Endothelial cell of umbilical vein (primary cell): ENCODE data around the gene PLOD1. TPM values are rescaled to one million over a fixed set of nuclear protein-coding genes. Genes with fewer than 3 reads are reported as not detected.

Source experiments
- BruUV-seq: library from RNA; stranded (reverse); fragments of 400-500 nt; replicated peaks from 2 replicates; lab custom pipeline; 2021; lab: Mats Ljungman, UMichigan
- CTCF ChIA-PET: fragments of 300-600, 350-600 bp; sonication (Branson Sonifier 250); formaldehyde crosslinking; loops from one replicate; lab custom pipeline; 2021; ENCODE audit warnings: antibody characterized with exemption, inconsistent platforms; lab: Charles Lee
- POLR2A ChIA-PET: fragments of 300-600, 350-600 bp; sonication (Branson Sonifier 250); formaldehyde crosslinking; loops from one replicate; lab custom pipeline; 2021; ENCODE audit warnings: antibody characterized with exemption, inconsistent platforms; lab: Charles Lee
- DNase-seq: peaks from one replicate; pipeline ENCODE4 v3.0.0-alpha.2; 2011; ENCODE audit warnings: low read depth, low spot score
- FAIRE-seq: peaks from 2 replicates; lab custom pipeline; 2011; peaks lifted over from hg19 to GRCh38; lab: Jason Lieb, UNC
- H2AFZ ChIP-seq: 2 replicates; pipeline ENCODE4 v1.6.0; 2012; ENCODE audit warnings: low read depth, low read length, control low read depth, inconsistent platforms
- H3K27ac ChIP-seq: 2 replicates; pipeline ENCODE4 v1.5.1; 2011; ENCODE audit warnings: low read depth, mild to moderate bottlenecking, control low read depth, low read length, moderate library complexity; ENCODE audit not compliant: insufficient read depth
- H3K27me3 ChIP-seq, 2 experiments: 2 replicates each; pipeline versions ENCODE4 v1.6.0 to v1.6.1; 2011; ENCODE audit warnings: low read length in 2 of 2, mixed read lengths in 1 of 2; ENCODE audit not compliant: control insufficient read depth in 2 of 2, insufficient read depth in 2 of 2
- H3K36me3 ChIP-seq, 2 experiments: 2 replicates in 1 of 2; 3 replicates in 1 of 2; pipeline ENCODE4 v1.5.1; 2011; ENCODE audit warnings: low read length in 2 of 2, mild to moderate bottlenecking in 1 of 2, moderate library complexity in 1 of 2; ENCODE audit not compliant: control insufficient read depth in 2 of 2, insufficient read depth in 2 of 2; ENCODE audit errors: extremely low read depth in 1 of 2
- H3K4me1 ChIP-seq: 3 replicates; pipeline ENCODE4 v1.5.1; 2011; ENCODE audit warnings: mild to moderate bottlenecking, low read length; ENCODE audit not compliant: control insufficient read depth, insufficient read depth; ENCODE audit errors: extremely low read depth
- H3K4me2 ChIP-seq: 2 replicates; pipeline ENCODE4 v1.6.1; 2011; ENCODE audit warnings: low read length, control low read depth, mixed read lengths; ENCODE audit not compliant: insufficient read depth
- H3K4me3 ChIP-seq, 3 experiments: fragments of 200-600 bp in 1 of 3; sonication (generic), shearing (Covaris generic) in 1 of 3; replicated peaks in 1 of 3; 2 replicates each; pipeline ENCODE4 v1.5.1; 2011 to 2016; ENCODE audit warnings: control low read depth in 3 of 3, low read length in 3 of 3, mild to moderate bottlenecking in 2 of 3, inconsistent platforms in 1 of 3, low read depth in 1 of 3, moderate library complexity in 1 of 3; ENCODE audit not compliant: insufficient read depth in 1 of 3
- H3K79me2 ChIP-seq: 2 replicates; pipeline ENCODE4 v1.6.0; 2012; ENCODE audit warnings: low read length, inconsistent platforms; ENCODE audit not compliant: control insufficient read depth, insufficient read depth
- H3K9ac ChIP-seq: replicated peaks from 2 replicates; pipeline ENCODE3; 2011; ENCODE audit warnings: low read length, control low read depth; ENCODE audit not compliant: insufficient read depth; ENCODE audit errors: extremely low read depth
- H3K9me1 ChIP-seq: replicated peaks from 3 replicates; pipeline ENCODE4 v1.6.0; 2011; ENCODE audit warnings: mild to moderate bottlenecking, low read length; ENCODE audit not compliant: control insufficient read depth, insufficient read depth; ENCODE audit errors: extremely low read depth
- H3K9me3 ChIP-seq: replicated peaks from 2 replicates; pipeline ENCODE4 v1.5.1; 2012; ENCODE audit warnings: low read length, inconsistent platforms; ENCODE audit not compliant: control insufficient read depth, insufficient read depth
- H4K20me1 ChIP-seq: replicated peaks from 2 replicates; pipeline ENCODE3; 2011; ENCODE audit warnings: mild to moderate bottlenecking, low read length; ENCODE audit not compliant: control insufficient read depth, insufficient read depth; ENCODE audit errors: extremely low read depth
- CTCF ChIP-seq, 2 donors: IDR thresholded peaks; 1 replicate in 1 of 2; 2 replicates in 1 of 2; pipeline ENCODE4 v1.5.1; 2011; ENCODE audit warnings: low read length in 2 of 2, mild to moderate bottlenecking in 2 of 2, moderate library complexity in 2 of 2, control low read depth in 1 of 2, inconsistent platforms in 1 of 2, low read depth in 1 of 2; ENCODE audit not compliant: insufficient read depth in 1 of 2; ENCODE audit errors: extremely low read depth in 1 of 2
- EZH2 ChIP-seq: IDR thresholded peaks from 2 replicates; pipeline ENCODE4 v1.6.1; 2012; ENCODE audit warnings: borderline replicate concordance, low read depth, mild to moderate bottlenecking, moderate library complexity, low read length, inconsistent platforms; ENCODE audit not compliant: severe bottlenecking
- FOS ChIP-seq: IDR thresholded peaks from 2 replicates; pipeline ENCODE4 v1.6.1; 2011; ENCODE audit warnings: mild to moderate bottlenecking, low read length, moderate library complexity, borderline replicate concordance; ENCODE audit not compliant: insufficient read depth
- GATA2 ChIP-seq: IDR thresholded peaks from 2 replicates; pipeline ENCODE4 v1.7.0; 2011; ENCODE audit warnings: low read depth, mild to moderate bottlenecking, moderate library complexity, mixed read lengths, low read length; ENCODE audit not compliant: insufficient read length, insufficient read depth
- JUN ChIP-seq: IDR thresholded peaks from 2 replicates; pipeline ENCODE4 v1.6.1; 2011; ENCODE audit warnings: borderline replicate concordance, low read depth; ENCODE audit not compliant: insufficient read length, insufficient read depth
- MAX ChIP-seq: IDR thresholded peaks from 2 replicates; pipeline ENCODE4 v1.6.1; 2011; ENCODE audit not compliant: insufficient read depth, insufficient read length
- MYC ChIP-seq: IDR thresholded peaks from one replicate; pipeline ENCODE4 v1.6.1; 2011; ENCODE audit warnings: mild to moderate bottlenecking, low read depth, low read length
- POLR2A ChIP-seq: IDR thresholded peaks from 2 replicates; pipeline ENCODE4 v1.6.1; 2012; ENCODE audit warnings: low read depth, mild to moderate bottlenecking, control low read depth, low read length
- dilution Hi-C: fragments of 300-500 bp; cut with MboI; formaldehyde crosslinking; loops from one replicate; pipeline ENCODE4 v1.15.0; 2019; ENCODE audit warnings: low sequenced_read_pairs; ENCODE audit not compliant: extremely low pct_ligation_motif_present
- intact Hi-C: fragments of 100-400 bp; cut with micrococcal nuclease; formaldehyde crosslinking; loops from one replicate; pipeline ENCODE4 v1.10.0; 2022
- polyA plus RNA-seq, 4 experiments: library from polyadenylated mRNA; depleted of rRNA in 3 of 4; stranded (reverse) in 3 of 4; unstranded in 1 of 4; fragments of >200 nt; gene quantifications; 2 replicates each; pipeline versions ENCODE4 v1.2.1 to v1.2.3, GENCODE V29; 2011 to 2012; ENCODE audit warnings: missing spikeins in 1 of 4
- total RNA-seq: library from RNA; stranded (reverse); gene quantifications from 2 replicates; pipeline ENCODE4 v1.2.3, GENCODE V29; 2021

The PLOD1 gene
- total and polyA plus RNA-seq, 2 donors (not counting 3 experiments of a cell fraction or from before 2014, with no cell fraction given) = 260 to 412 TPM

- intact Hi-C loops (no loop called here), dilution Hi-C loops (no loop called here)
- Histone ChIP-seq H3K4me3 (no peak overlapping the region), H2AFZ (no peak overlapping the region), H3K27me3 (no peaks in the 10 kb centered on the region), H3K27ac (no peak overlapping the region), H3K36me3 (no peaks in the 10 kb centered on the region), H4K20me1 (no peaks in the 10 kb centered on the region), H3K79me2 (no peaks in the 10 kb centered on the region), H3K9me1 (no peaks in the 10 kb centered on the region), H3K4me1 (peaks cover 3% of the 10 kb centered on the region), H3K9me3 (no peaks in the 10 kb centered on the region), H3K4me2 (no peak overlapping the region), H3K9ac (no peak overlapping the region)
- TF ChIP-seq JUN (no peak), FOS (no peak), GATA2 (no peak), EZH2 (no peak)
- no peak for DNase-seq
- no TSS peak for BruUV-seq
- CTCF ChIA-PET = interaction anchor here (1.2 kb wide), 1 partner anchor 12 kb away, joined by 3 read pairs; no protein-coding TSS in a partner anchor
- POLR2A ChIA-PET = no interaction called here
- FAIRE-seq = no peak
These were observed 29.5 kb upstream of the PLOD1 start for GRCh38 chr1:11904978-11905377.

- H3K27ac ChIP-seq = no peak overlapping the region
- no peak overlapping the region for H3K9ac ChIP-seq
- TF ChIP-seq GATA2 (no peak), CTCF (IDR thresholded peaks at IDR 0.05; ENCODE audit: extremely low read depth in 1 of 2, insufficient read depth in 1 of 2, low read depth in 1 of 2, low read length in 2 of 2) (no peak), JUN (no peak), FOS (no peak), POLR2A (no peak), MAX (no peak), MYC (no peak), EZH2 (no peak)
- ChIA-PET POLR2A (no interaction called here), CTCF (no interaction called here)
- dilution Hi-C loops = no loop called here
- H3K79me2 ChIP-seq = no peaks in the 10 kb centered on the region
- DNase-seq = no peak
- no peaks in the 10 kb centered on the region for H3K27me3 ChIP-seq
- no TSS peak for BruUV-seq
- H3K4me3 ChIP-seq = no peak overlapping the region
- no peak for FAIRE-seq
- H3K4me1 ChIP-seq = peaks cover 3% of the 10 kb centered on the region
- no peak overlapping the region for H3K4me2 ChIP-seq
- intact Hi-C loops = loop anchor here (1.0 to 2.0 kb wide), 2 partner anchors 69 to 256 kb away; no protein-coding TSS in a partner anchor
- no peaks in the 10 kb centered on the region for H3K9me1 ChIP-seq
- no peaks in the 10 kb centered on the region for H3K9me3 ChIP-seq
- H3K36me3 ChIP-seq = no peaks in the 10 kb centered on the region
- H4K20me1 ChIP-seq = no peaks in the 10 kb centered on the region
- H2AFZ ChIP-seq = no peak overlapping the region
These were observed 27.6 kb upstream of the PLOD1 start for GRCh38 chr1:11906870-11907269.
